IMR-90 (cell line): ENCODE measurements around the gene HSD17B14. TPM values are rescaled to one million over a fixed set of nuclear protein-coding genes. Genes with fewer than 3 reads are reported as not detected.

Experiments used
- ATAC-seq: fragments of 200-7000 bp; cut with Tn5 transposase; 2 replicates; pipeline ENCODE4 v1.9.1; 2020; ENCODE audit warnings: low read depth, mild to moderate bottlenecking, moderate library complexity
- BruUV-seq: library from RNA; stranded (reverse); fragments of 400-500 nt; replicated peaks from 2 replicates; lab custom pipeline; 2021; lab: Mats Ljungman, UMichigan
- CTCF ChIA-PET: fragments of 300-600 bp; formaldehyde crosslinking; extraction: SDS; loops from one replicate; lab custom pipeline; 2021; ENCODE audit warnings: antibody characterized with exemption; lab: Yijun Ruan, JAX
- POLR2A ChIA-PET: fragments of 300-600 bp; sonication (Branson Sonifier 250); formaldehyde crosslinking; loops from one replicate; lab custom pipeline; 2022; ENCODE audit warnings: antibody characterized with exemption; ENCODE audit not compliant: unreplicated experiment; lab: Charles Lee
- DNase-seq: peaks from one replicate; pipeline ENCODE4 v3.0.0; 2013
- H2AFZ ChIP-seq: replicated peaks from 2 replicates; pipeline ENCODE3; 2013; ENCODE audit warnings: low read length, mild to moderate bottlenecking; ENCODE audit not compliant: poor library complexity
- H2AK5ac ChIP-seq: 2 replicates; pipeline ENCODE4 v1.6.1; 2013; ENCODE audit warnings: low read depth, low read length, inconsistent platforms
- H2AK9ac ChIP-seq: replicated peaks from 2 replicates; pipeline ENCODE3; 2013; ENCODE audit warnings: mild to moderate bottlenecking, low read depth, low read length, moderate library complexity; ENCODE audit not compliant: poor library complexity
- H2BK120ac ChIP-seq: 2 replicates; pipeline ENCODE4 v1.6.1; 2013; ENCODE audit warnings: low read depth, low read length, inconsistent platforms
- H2BK15ac ChIP-seq: 3 replicates; pipeline ENCODE4 v1.6.1; 2013; ENCODE audit warnings: low read depth, low read length, inconsistent platforms
- H2BK20ac ChIP-seq: 2 replicates; pipeline ENCODE4 v1.6.1; 2013; ENCODE audit warnings: low read depth, mild to moderate bottlenecking, inconsistent platforms, low read length, moderate library complexity
- H2BK5ac ChIP-seq: 2 replicates; pipeline ENCODE4 v1.6.1; 2013; ENCODE audit warnings: mild to moderate bottlenecking, low read depth, low read length, inconsistent platforms; ENCODE audit not compliant: poor library complexity, severe bottlenecking
- H3K14ac ChIP-seq: replicated peaks from 2 replicates; pipeline ENCODE4 v1.6.1; 2013; ENCODE audit warnings: low read depth, low read length, inconsistent platforms
- H3K18ac ChIP-seq: 2 replicates; pipeline ENCODE4 v1.6.1; 2013; ENCODE audit warnings: low read depth, low read length, control low read depth
- H3K23ac ChIP-seq: 2 replicates; pipeline ENCODE4 v1.6.1; 2013; ENCODE audit warnings: low read depth, low read length, inconsistent platforms
- H3K27ac ChIP-seq: 2 replicates; pipeline ENCODE4 v1.5.1; 2013; ENCODE audit warnings: mild to moderate bottlenecking, control low read depth, low read length; ENCODE audit not compliant: insufficient read depth
- H3K27me3 ChIP-seq: 2 replicates; pipeline ENCODE4 v1.6.1; 2013; ENCODE audit warnings: low read length; ENCODE audit not compliant: control insufficient read depth, insufficient read depth
- H3K36me3 ChIP-seq: 2 replicates; pipeline ENCODE4 v1.6.1; 2013; ENCODE audit warnings: low read length, mixed read lengths; ENCODE audit not compliant: control insufficient read depth, insufficient read depth
- H3K4ac ChIP-seq: 2 replicates; pipeline ENCODE4 v1.6.1; 2013; ENCODE audit warnings: low read depth, low read length, inconsistent platforms
- H3K4me1 ChIP-seq: 2 replicates; pipeline ENCODE4 v1.6.1; 2013; ENCODE audit warnings: low read length, mixed read lengths; ENCODE audit not compliant: control insufficient read depth, insufficient read depth
- H3K4me2 ChIP-seq: 2 replicates; pipeline ENCODE4 v1.6.1; 2013; ENCODE audit warnings: low read depth, mild to moderate bottlenecking, control low read depth, low read length, moderate library complexity
- H3K4me3 ChIP-seq: 2 replicates; pipeline ENCODE4 v1.5.1; 2013; ENCODE audit warnings: low read depth, mild to moderate bottlenecking, control low read depth, low read length, moderate library complexity; ENCODE audit not compliant: insufficient read depth
- H3K56ac ChIP-seq: 2 replicates; pipeline ENCODE4 v1.6.1; 2013; ENCODE audit warnings: low read length, inconsistent platforms; ENCODE audit not compliant: insufficient read depth; ENCODE audit errors: extremely low read depth
- H3K79me1 ChIP-seq, 2 experiments: 2 replicates each; pipeline ENCODE4 v1.6.1; 2013; ENCODE audit warnings: low read length in 2 of 2, inconsistent platforms in 1 of 2, low read depth in 1 of 2
- H3K9ac ChIP-seq: 2 replicates; pipeline ENCODE4 v1.6.1; 2013; ENCODE audit warnings: low read depth, low read length, control low read depth
- H3K9me1 ChIP-seq: 2 replicates; pipeline ENCODE4 v1.6.1; 2013; ENCODE audit warnings: low read length, inconsistent platforms; ENCODE audit not compliant: insufficient read depth
- H3K9me3 ChIP-seq: 2 replicates; pipeline ENCODE4 v1.6.1; 2013; ENCODE audit warnings: low read length; ENCODE audit not compliant: control insufficient read depth, insufficient read depth
- H4K20me1 ChIP-seq: 2 replicates; pipeline ENCODE4 v1.6.1; 2013; ENCODE audit warnings: low read length, inconsistent platforms; ENCODE audit not compliant: insufficient read depth
- H4K5ac ChIP-seq: 2 replicates; pipeline ENCODE4 v1.6.1; 2013; ENCODE audit warnings: mild to moderate bottlenecking, low read depth, low read length, control low read depth
- H4K8ac ChIP-seq, 2 experiments: 2 replicates each; pipeline ENCODE4 v1.6.1; 2013; ENCODE audit warnings: low read depth in 2 of 2, low read length in 2 of 2, control low read depth in 1 of 2, inconsistent platforms in 1 of 2
- H4K91ac ChIP-seq: 2 replicates; pipeline ENCODE4 v1.6.1; 2013; ENCODE audit warnings: low read depth, low read length, inconsistent platforms; ENCODE audit not compliant: insufficient read depth
- MAFK ChIP-seq: IDR thresholded peaks from 2 replicates; pipeline ENCODE4 v1.6.1; 2012; ENCODE audit warnings: low read depth, low read length, improper control_type of control experiment
- MXI1 ChIP-seq: IDR thresholded peaks from 2 replicates; pipeline ENCODE4 v1.6.1; 2012; ENCODE audit warnings: low read depth, mild to moderate bottlenecking, low read length, moderate library complexity, borderline replicate concordance
- RAD21 ChIP-seq: IDR thresholded peaks from 2 replicates; pipeline ENCODE4 v1.6.1; 2012; ENCODE audit warnings: low read length, improper control_type of control experiment
- RFX5 ChIP-seq: IDR thresholded peaks from 2 replicates; pipeline ENCODE4 v1.8.0; 2012; ENCODE audit warnings: low read depth, mild to moderate bottlenecking, low read length, moderate library complexity
- WGBS, 2 experiments: methylation state at CpG; one replicate each; pipeline versions ENCODE4 v1.1.5 to v1.1.7; 2013; ENCODE audit warnings: missing lambda C conversion rate in 2 of 2; ENCODE audit not compliant: insufficient read length in 1 of 2; ENCODE audit errors: extremely low coverage in 2 of 2; 5-methylcytosine and 5-hydroxymethylcytosine counted together
- dilution Hi-C: fragments of 300-500 bp; cut with HindIII; formaldehyde crosslinking; loops from one replicate; pipeline ENCODE4 v1.14.3; 2018; ENCODE audit warnings: low sequenced_read_pairs; ENCODE audit not compliant: unreplicated experiment
- in situ Hi-C: fragments of 300-500 bp; cut with MboI; formaldehyde crosslinking; loops from 3 replicates; pipeline ENCODE4 v1.14.3; 2019; ENCODE audit warnings: low sequenced_read_pairs, inconsistent platforms, mixed read lengths
- intact Hi-C: fragments of 100-400 bp; cut with micrococcal nuclease; formaldehyde crosslinking; loops from 2 replicates; pipeline ENCODE4 v1.10.0; 2022
- polyA plus RNA-seq, 3 experiments: library from polyadenylated mRNA; depleted of rRNA; stranded (reverse); fragments of >200 nt; gene quantifications; 2 replicates each; pipeline ENCODE4 v1.2.3, GENCODE V29; 2012; ENCODE audit warnings: low replicate concordance in 1 of 3
- total RNA-seq: library from RNA; depleted of rRNA; stranded (reverse); fragments of >200 nt; gene quantifications from 2 replicates; pipeline ENCODE4 v1.2.3, GENCODE V29; 2012

HSD17B14 gene
- total and polyA plus RNA-seq, 2 of the 4 experiments (the other 2 are of a cell fraction), result 0.54 to 4.5 TPM

DNA sequence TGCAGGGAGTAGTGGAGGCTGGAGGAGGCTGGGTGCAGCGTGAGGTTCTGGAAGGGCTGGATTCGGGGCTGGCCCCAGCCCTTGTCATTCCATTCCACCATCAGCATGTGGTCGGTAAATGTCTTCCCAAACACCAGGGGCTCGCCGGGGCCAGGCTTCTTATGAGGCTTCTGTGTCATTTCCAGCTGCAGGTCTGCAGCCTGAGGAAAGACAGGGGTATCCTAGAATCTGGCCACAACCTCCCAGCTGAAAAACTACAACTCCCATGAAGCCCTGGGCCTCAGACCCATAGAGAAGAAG lies 29.8 kb downstream of the HSD17B14 start:
- Histone ChIP-seq H3K9me1 (no peaks in the 10 kb centered on the region; the same call in none of the 2 replicates), H2AK5ac (no peak overlapping the region), H3K9me3 (no peaks in the 10 kb centered on the region), H3K36me3 (no peaks in the 10 kb centered on the region; the same call in 1 of the 2 replicates), H3K4me2 (no peak overlapping the region), H3K27me3 (no peaks in the 10 kb centered on the region), H3K56ac (no peak overlapping the region), H2BK15ac (no peak overlapping the region), H3K14ac (no peak overlapping the region), H4K8ac (no peak overlapping the region), H3K4me3 (no peak overlapping the region), H4K5ac (no peak overlapping the region), H3K79me1 (peaks cover 0 to 18% of the 10 kb centered on the region in 2 experiments; a peak in 1 of 4 replicates), H2BK5ac (no peak overlapping the region), H2AFZ (no peak overlapping the region), H4K91ac (no peak overlapping the region), H3K9ac (no peak overlapping the region), H3K18ac (no peak overlapping the region), H2AK9ac (no peak overlapping the region), H3K23ac (no peak overlapping the region), H3K4ac (no peak overlapping the region), H3K4me1 (peaks cover 5% of the 10 kb centered on the region; the same call in 1 of the 2 replicates), H2BK120ac (no peak overlapping the region), H3K27ac (no peak overlapping the region), H4K20me1 (peaks cover 6% of the 10 kb centered on the region; the same call in 1 of the 2 replicates), H2BK20ac (no peak overlapping the region)
- dilution Hi-C loops, result loop anchor here (10.0 kb wide), 1 partner anchor 48 kb away; no protein-coding TSS in a partner anchor
- ATAC-seq (no peak), DNase-seq (no peak)
- ChIA-PET POLR2A (no interaction called here), CTCF (no interaction called here)
- TF ChIP-seq MAFK, result no peak
- TF ChIP-seq RFX5, result no peak
- TF ChIP-seq RAD21, result no peak
- TF ChIP-seq MXI1, result no peak
- 53% methylated on average over 3 of the region's 5 CpGs; no CpG with 5 or more reads in 1 of the 2 experiments for WGBS, 2 experiments
- in situ Hi-C loops, result no loop called here
- intact Hi-C loops, result no loop called here
- BruUV-seq, result no TSS peak
